HFF-Myc (cell line): Measurements from ENCODE around the gene EPHA7.

Experiments
- DNase-seq: peaks from one replicate; pipeline ENCODE4 v3.0.0-alpha.2; 2011; ENCODE audit warnings: low read depth; ENCODE audit errors: extremely low read depth
- H3K4me3 ChIP-seq: replicated peaks from 2 replicates; pipeline ENCODE4 v1.5.1; 2011; ENCODE audit warnings: low read depth, mild to moderate bottlenecking, control low read depth, low read length
- TF ChIP-seq, protein P1 (sequence below): IDR thresholded peaks from 2 replicates; pipeline ENCODE4 v1.5.1; 2012; ENCODE audit warnings: mild to moderate bottlenecking, low read depth, low read length, control low read depth; ENCODE audit errors: missing control alignments

EPHA7 gene

DNA sequence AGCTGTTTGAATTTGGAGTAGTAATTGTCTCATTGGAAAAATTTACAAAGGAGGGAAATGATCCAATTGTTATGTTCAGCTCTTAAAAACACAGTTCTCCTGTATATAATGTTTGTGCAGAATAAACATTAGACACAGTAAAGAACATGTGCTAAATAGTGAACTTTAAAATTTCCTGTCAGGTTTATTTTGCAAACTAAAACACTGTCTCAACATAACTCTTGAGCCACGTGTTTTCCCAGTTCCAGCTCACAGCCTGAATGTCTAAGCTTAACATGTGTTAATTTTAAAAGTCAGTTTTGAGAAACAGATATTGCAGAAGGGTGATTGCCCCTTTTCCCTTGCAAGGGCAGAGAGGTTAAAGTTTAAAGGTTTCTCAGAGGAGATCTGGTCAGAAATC is 20.6 kb downstream of the EPHA7 start:
- TF ChIP-seq, protein P1, sequence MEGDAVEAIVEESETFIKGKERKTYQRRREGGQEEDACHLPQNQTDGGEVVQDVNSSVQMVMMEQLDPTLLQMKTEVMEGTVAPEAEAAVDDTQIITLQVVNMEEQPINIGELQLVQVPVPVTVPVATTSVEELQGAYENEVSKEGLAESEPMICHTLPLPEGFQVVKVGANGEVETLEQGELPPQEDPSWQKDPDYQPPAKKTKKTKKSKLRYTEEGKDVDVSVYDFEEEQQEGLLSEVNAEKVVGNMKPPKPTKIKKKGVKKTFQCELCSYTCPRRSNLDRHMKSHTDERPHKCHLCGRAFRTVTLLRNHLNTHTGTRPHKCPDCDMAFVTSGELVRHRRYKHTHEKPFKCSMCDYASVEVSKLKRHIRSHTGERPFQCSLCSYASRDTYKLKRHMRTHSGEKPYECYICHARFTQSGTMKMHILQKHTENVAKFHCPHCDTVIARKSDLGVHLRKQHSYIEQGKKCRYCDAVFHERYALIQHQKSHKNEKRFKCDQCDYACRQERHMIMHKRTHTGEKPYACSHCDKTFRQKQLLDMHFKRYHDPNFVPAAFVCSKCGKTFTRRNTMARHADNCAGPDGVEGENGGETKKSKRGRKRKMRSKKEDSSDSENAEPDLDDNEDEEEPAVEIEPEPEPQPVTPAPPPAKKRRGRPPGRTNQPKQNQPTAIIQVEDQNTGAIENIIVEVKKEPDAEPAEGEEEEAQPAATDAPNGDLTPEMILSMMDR = no peak
- no peak overlapping the region for H3K4me3 ChIP-seq
- DNase-seq = no peak

DNA sequence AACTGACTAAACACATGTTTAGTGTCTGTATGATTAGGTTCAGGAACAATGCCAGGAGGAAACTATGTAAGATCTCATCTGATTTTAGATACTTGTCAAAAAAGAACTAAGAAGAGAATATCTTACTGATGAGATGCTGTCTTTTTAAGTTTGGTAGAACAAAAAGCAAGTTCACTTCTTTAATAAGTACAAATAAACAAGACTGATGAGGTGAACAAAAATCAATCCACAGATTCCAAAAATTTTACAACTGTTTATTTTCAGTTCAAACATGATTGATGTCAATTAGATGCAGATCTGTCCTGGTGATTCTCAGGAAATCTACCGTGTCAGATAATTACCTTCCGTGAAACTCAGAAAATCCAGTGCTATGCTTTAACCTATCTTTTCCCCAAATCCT is 24.9 kb downstream of the EPHA7 start:
- TF ChIP-seq, protein P1 = no peak
- no peak overlapping the region for H3K4me3 ChIP-seq
- DNase-seq = no peak

DNA sequence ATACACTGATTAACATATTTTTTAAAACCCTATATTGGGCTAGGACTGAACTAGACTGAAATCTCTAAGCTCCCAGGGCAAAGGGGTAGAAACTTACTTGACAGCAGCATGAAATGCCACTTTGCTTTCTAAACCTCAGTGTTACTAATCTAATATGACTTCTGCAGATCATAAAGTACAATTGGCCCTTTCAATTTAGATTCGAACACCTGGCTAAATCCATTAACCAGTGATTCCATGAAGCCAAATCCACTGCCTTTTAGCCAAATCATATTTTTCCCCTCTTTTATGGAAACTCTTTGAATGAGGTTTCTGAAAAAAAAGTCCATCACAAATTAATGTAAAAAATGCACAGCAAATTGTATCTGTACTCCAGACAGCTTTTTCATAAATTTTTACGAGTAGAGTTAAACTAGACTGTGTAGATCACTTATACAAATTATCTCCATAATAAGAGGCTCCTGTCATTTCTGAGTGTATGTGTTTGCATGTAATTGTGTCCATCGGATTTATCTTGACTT is 25.7 kb downstream of the EPHA7 start:
- TF ChIP-seq, protein P1 = no peak
- DNase-seq = no peak
- H3K4me3 ChIP-seq = no peak overlapping the region

DNA sequence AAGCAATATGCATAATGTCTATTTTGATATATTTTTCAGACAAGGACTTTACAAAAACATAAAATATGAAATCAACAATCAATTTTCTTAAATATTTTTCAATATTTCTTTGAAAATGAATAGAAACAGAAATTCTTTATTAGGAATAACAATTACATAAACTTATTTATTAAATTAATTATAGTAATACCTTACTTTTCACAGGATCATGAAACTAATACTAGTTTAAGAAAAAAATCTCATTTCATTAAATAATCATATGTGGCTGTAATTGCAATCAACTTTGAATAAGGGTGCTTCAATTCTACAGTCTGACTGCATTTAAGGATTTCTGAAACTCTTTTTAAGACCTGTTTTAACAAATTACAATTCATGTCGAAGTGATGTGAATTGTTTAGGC is 26.6 kb downstream of the EPHA7 start:
- DNase-seq = no peak
- TF ChIP-seq, protein P1 = no peak
- no peak overlapping the region for H3K4me3 ChIP-seq

GRCh38 chr6:93391965-93392364 is 27.4 kb downstream of the EPHA7 start:
- H3K4me3 ChIP-seq = no peak overlapping the region
- no peak for DNase-seq
- TF ChIP-seq, protein P1 = no peak

DNA sequence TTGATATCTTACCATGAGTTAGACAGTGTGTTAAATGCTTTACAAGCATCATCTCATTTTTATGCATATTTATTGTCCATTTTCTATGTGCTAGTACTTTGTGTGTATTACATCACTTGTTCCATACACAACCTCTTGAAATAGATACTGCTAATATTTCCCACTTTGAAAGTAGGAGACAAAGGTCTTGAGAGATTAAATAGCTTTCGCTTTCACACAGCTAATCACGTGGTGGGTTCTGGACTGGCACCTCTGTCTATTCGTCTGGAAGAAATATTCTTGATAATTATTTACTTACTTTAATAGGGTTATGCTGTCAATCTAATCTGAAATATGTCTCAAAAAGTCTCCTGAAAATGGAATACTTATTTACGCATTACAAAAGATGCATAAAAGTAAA is 30.2 kb downstream of the EPHA7 start:
- no peak overlapping the region for H3K4me3 ChIP-seq
- TF ChIP-seq, protein P1 = no peak
- DNase-seq = no peak

GRCh38 chr6:93388070-93388469 is 31.3 kb downstream of the EPHA7 start:
- TF ChIP-seq, protein P1 = no peak
- no peak overlapping the region for H3K4me3 ChIP-seq
- no peak for DNase-seq
